ENCODE measurements around the gene HYDIN.

DNA sequence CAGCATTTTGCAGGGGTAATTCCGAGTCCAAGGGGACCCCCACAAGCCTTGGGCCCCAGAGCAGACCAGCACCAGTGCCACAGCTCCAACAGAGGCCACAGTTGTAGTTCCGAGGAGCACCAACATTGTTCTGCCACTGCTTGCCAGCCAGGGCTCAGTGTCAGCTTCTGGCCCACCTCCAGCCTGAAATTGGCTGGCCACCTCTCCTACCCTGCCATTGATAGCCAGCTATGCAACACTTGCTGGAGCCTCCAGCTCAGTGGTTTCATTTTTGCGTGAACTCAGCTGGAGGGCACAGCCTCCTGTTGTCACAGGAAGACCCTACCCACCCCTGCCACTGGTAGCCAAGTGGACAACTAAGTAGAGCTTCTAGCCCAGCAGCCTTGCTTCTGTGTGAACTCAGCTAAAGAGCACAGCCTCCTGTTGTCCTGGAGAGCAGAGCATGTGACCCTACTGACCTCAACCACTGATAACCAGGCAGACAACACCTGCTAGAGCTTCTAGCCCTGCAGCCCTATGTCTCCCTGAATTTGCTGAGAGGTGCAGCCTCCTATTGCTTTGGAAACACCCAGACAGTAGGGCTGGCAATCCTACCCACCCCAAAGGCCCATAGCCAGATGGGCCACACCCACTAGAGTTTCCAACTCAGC lies 24.9 kb downstream of the HYDIN start:
- TF ChIP-seq, protein P1, sequence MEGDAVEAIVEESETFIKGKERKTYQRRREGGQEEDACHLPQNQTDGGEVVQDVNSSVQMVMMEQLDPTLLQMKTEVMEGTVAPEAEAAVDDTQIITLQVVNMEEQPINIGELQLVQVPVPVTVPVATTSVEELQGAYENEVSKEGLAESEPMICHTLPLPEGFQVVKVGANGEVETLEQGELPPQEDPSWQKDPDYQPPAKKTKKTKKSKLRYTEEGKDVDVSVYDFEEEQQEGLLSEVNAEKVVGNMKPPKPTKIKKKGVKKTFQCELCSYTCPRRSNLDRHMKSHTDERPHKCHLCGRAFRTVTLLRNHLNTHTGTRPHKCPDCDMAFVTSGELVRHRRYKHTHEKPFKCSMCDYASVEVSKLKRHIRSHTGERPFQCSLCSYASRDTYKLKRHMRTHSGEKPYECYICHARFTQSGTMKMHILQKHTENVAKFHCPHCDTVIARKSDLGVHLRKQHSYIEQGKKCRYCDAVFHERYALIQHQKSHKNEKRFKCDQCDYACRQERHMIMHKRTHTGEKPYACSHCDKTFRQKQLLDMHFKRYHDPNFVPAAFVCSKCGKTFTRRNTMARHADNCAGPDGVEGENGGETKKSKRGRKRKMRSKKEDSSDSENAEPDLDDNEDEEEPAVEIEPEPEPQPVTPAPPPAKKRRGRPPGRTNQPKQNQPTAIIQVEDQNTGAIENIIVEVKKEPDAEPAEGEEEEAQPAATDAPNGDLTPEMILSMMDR (IDR thresholded peaks at IDR 0.05), result no peak
- TF ChIP-seq POLR2A (IDR thresholded peaks at IDR 0.05) (no peak), EP300 (IDR thresholded peaks at IDR 0.05) (no peak), POLR2AphosphoS5 (IDR thresholded peaks at IDR 0.05) (no peak)

All from suprapubic skin (tissue), 4 donors.